Measurements from ENCODE around the gene ZBTB16.

Gene ZBTB16

GRCh38 chr11:114200351-114201133 is 141.0 kb downstream of the ZBTB16 start:
- ATAC-seq (ENCODE audit: insufficient read depth, low read depth) (no peak), DNase-seq (no peak)
- H3K27ac ChIP-seq (ENCODE audit: low read length), result no peak overlapping the region
- no peaks in the 10 kb centered on the region for H4K20me1 ChIP-seq (ENCODE audit: insufficient read depth, low read length)
- H3K79me2 ChIP-seq (ENCODE audit: insufficient read depth, low read length), result no peaks in the 10 kb centered on the region
- H3K9ac ChIP-seq (ENCODE audit: low read depth, low read length), result no peak overlapping the region
- H3K36me3 ChIP-seq (ENCODE audit: insufficient read depth, low read length), result no peaks in the 10 kb centered on the region
- no peaks in the 10 kb centered on the region for H3K9me3 ChIP-seq (ENCODE audit: insufficient read depth, low read length, severe bottlenecking)
- H3K4me1 ChIP-seq (ENCODE audit: insufficient read depth, low read length), result no peaks in the 10 kb centered on the region
- no peak for TF ChIP-seq EZH2 (IDR thresholded peaks at IDR 0.05; ENCODE audit: borderline replicate concordance, low read depth, low read length, severe bottlenecking)
- no peak for TF ChIP-seq CTCF (IDR thresholded peaks at IDR 0.05; ENCODE audit: borderline replicate concordance, extremely low read depth, low read length, poor library complexity, severe bottlenecking)
- H3K4me2 ChIP-seq (ENCODE audit: insufficient read depth, low read length), result no peak overlapping the region
- H3K4me3 ChIP-seq (ENCODE audit: low read depth in 1 of 2, low read length in 2 of 2), result no peak overlapping the region
- H2AFZ ChIP-seq (ENCODE audit: low read depth, low read length), result no peak overlapping the region
- peaks cover 8% of the 10 kb centered on the region for H3K27me3 ChIP-seq (ENCODE audit: insufficient read depth, low read length, poor library complexity)

DNA sequence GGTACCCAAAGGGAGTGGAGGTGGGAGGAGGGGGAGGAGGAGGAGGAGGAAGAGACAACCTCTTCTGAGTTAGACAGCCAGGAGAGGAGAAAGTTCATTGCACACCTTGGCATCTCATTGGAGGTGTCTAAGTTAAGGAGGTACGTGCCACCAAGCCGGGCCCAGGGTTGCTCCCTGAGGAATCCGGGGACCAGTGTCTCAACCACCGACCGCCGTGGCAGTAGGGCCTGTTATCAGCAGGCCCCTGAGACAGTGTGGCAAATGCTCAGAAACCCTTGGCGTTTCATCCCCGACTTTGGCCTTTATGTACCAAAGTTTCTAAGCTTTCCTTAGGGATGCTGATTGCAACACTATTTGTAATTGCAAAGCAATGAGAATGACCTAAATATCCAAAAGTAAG is 141.7 kb downstream of the ZBTB16 start:
- no peak overlapping the region for H3K9ac ChIP-seq (ENCODE audit: low read depth, low read length)
- ATAC-seq (ENCODE audit: insufficient read depth, low read depth), result no peak
- H4K20me1 ChIP-seq (ENCODE audit: insufficient read depth, low read length), result no peaks in the 10 kb centered on the region
- no peak overlapping the region for H2AFZ ChIP-seq (ENCODE audit: low read depth, low read length)
- H3K4me2 ChIP-seq (ENCODE audit: insufficient read depth, low read length), result no peak overlapping the region
- H3K4me1 ChIP-seq (ENCODE audit: insufficient read depth, low read length), result no peaks in the 10 kb centered on the region
- H3K27me3 ChIP-seq (ENCODE audit: insufficient read depth, low read length, poor library complexity), result peaks cover 8% of the 10 kb centered on the region
- H3K9me3 ChIP-seq (ENCODE audit: insufficient read depth, low read length, severe bottlenecking), result no peaks in the 10 kb centered on the region
- H3K36me3 ChIP-seq (ENCODE audit: insufficient read depth, low read length), result no peaks in the 10 kb centered on the region
- H3K79me2 ChIP-seq (ENCODE audit: insufficient read depth, low read length), result no peaks in the 10 kb centered on the region
- no peak for TF ChIP-seq EZH2 (IDR thresholded peaks at IDR 0.05; ENCODE audit: borderline replicate concordance, low read depth, low read length, severe bottlenecking)
- no peak for TF ChIP-seq CTCF (IDR thresholded peaks at IDR 0.05; ENCODE audit: borderline replicate concordance, extremely low read depth, low read length, poor library complexity, severe bottlenecking)
- DNase-seq, result no peak
- no peak overlapping the region for H3K27ac ChIP-seq (ENCODE audit: low read length)
- H3K4me3 ChIP-seq (ENCODE audit: low read depth in 1 of 2, low read length in 2 of 2), result no peak overlapping the region

DNA sequence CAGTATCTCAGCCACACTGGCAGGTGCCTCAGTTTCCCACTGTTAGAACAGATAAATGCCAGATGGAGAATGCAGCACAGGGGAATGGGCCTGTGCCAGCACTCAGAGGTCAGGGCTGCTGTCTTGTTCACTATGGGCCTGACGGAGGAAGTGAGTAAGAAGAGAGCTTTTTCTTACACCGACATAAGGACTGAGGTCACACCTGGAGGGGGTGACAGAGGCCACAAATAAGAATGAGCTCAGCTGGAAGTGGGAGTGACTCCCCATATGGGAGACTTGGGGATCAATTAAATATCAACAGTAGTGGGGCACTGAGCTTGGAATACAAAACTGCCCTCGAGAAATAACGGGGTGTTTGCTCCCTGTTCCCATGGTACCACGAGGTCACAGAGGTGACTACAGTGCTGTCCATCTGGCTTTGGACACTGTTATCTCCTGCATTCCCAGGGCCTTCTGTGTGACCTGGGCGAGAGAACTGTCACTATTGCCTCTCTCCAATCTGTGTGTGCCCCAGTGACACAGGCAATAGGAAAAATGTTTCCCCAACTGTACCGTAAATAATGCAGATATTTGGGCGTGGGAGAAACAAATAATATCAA is 142.6 kb downstream of the ZBTB16 start:
- Histone ChIP-seq H3K4me1 (ENCODE audit: insufficient read depth, low read length) (no peaks in the 10 kb centered on the region), H3K4me2 (ENCODE audit: insufficient read depth, low read length) (no peak overlapping the region), H3K79me2 (ENCODE audit: insufficient read depth, low read length) (no peaks in the 10 kb centered on the region), H3K27me3 (ENCODE audit: insufficient read depth, low read length, poor library complexity) (peaks cover 8% of the 10 kb centered on the region), H3K9me3 (ENCODE audit: insufficient read depth, low read length, severe bottlenecking) (no peaks in the 10 kb centered on the region), H3K36me3 (ENCODE audit: insufficient read depth, low read length) (no peaks in the 10 kb centered on the region), H2AFZ (ENCODE audit: low read depth, low read length) (no peak overlapping the region), H3K9ac (ENCODE audit: low read depth, low read length) (no peak overlapping the region), H3K27ac (ENCODE audit: low read length) (no peak overlapping the region), H3K4me3 (ENCODE audit: low read depth in 1 of 2, low read length in 2 of 2) (no peak overlapping the region), H4K20me1 (ENCODE audit: insufficient read depth, low read length) (no peaks in the 10 kb centered on the region)
- TF ChIP-seq EZH2 (IDR thresholded peaks at IDR 0.05; ENCODE audit: borderline replicate concordance, low read depth, low read length, severe bottlenecking) (no peak), CTCF (IDR thresholded peaks at IDR 0.05; ENCODE audit: borderline replicate concordance, extremely low read depth, low read length, poor library complexity, severe bottlenecking) (no peak)
- ATAC-seq (ENCODE audit: insufficient read depth, low read depth) (no peak), DNase-seq (no peak)

All from DND-41 (cell line).